PC-9 (cell line): ENCODE data around the gene RADIL.

Experiments used
- EZH2 ChIP-seq: fragments of 200-600 bp; sonication (generic); IDR thresholded peaks from 2 replicates; pipeline ENCODE4 v1.8.0; 2017; ENCODE audit warnings: antibody characterized with exemption, low read depth
- TF ChIP-seq, protein P1 (sequence below): fragments of 200-600 bp; sonication (generic); conservative IDR thresholded peaks from 2 replicates; pipeline ENCODE4 v1.6.1; 2017; ENCODE audit warnings: mixed run types, antibody characterized with exemption, mild to moderate bottlenecking, moderate library complexity

DNA sequence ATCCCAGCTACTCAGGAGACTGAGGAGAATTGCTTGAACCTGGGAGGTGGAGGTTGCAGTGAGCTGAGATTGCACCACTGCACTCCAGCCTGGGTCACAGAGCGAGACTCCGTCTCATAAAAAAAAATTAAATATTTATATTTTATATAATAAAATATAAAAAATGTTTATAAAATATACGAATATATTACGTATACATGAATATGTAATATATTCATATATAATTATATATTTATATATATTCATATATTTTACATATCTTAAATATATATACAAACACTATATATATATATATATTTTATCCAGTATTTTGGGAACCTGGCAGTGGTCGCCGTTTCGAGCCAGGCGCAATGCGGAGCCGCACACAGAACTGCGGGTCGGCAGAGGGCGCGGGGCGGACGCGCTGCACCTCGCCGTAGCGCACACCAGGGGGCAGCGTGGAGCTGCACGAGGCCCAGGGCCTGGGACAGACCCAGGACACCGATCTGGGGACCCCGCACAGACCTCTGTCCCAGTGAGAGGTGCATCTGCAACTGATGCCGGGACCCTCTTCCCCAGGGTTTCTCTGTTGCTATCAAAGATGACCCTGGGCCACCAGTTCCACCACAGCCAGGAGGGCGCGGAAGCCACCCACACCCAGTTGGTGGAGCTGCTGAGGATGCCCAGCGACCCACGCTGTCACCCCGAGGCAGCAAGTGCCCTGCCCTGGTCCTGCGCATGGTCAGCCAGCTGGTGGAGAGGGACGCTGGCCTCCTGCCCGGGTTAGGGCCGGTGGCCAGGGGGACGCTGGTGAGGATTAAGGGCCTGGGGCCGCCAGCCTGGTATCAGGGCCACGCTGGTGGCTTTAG is 85.4 kb downstream of the RADIL start:
- TF ChIP-seq, protein P1, sequence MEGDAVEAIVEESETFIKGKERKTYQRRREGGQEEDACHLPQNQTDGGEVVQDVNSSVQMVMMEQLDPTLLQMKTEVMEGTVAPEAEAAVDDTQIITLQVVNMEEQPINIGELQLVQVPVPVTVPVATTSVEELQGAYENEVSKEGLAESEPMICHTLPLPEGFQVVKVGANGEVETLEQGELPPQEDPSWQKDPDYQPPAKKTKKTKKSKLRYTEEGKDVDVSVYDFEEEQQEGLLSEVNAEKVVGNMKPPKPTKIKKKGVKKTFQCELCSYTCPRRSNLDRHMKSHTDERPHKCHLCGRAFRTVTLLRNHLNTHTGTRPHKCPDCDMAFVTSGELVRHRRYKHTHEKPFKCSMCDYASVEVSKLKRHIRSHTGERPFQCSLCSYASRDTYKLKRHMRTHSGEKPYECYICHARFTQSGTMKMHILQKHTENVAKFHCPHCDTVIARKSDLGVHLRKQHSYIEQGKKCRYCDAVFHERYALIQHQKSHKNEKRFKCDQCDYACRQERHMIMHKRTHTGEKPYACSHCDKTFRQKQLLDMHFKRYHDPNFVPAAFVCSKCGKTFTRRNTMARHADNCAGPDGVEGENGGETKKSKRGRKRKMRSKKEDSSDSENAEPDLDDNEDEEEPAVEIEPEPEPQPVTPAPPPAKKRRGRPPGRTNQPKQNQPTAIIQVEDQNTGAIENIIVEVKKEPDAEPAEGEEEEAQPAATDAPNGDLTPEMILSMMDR, result peak; percentile 67
- no peak for TF ChIP-seq EZH2
